Measurements from ENCODE around the gene ZNF101. TPM values are rescaled to one million over a fixed set of nuclear protein-coding genes. Genes with fewer than 3 reads are reported as not detected.
A peak's percentile ranks its signal among the peaks of the same experiment; 100 is the strongest.

Gene ZNF101
- total RNA-seq, 3 donors from 2014 or later: 4.8 to 32.8 (median 16.7) TPM

- no peak for TF ChIP-seq CTCF (IDR thresholded peaks at IDR 0.05)
- no peak for TF ChIP-seq POLR2A (IDR thresholded peaks at IDR 0.05)
- TF ChIP-seq POLR2AphosphoS5 (IDR thresholded peaks at IDR 0.05): no peak
- no peak for DNase-seq (ENCODE audit: low spot score in 2 of 2)
- intact Hi-C loops (cut with DNase I; ENCODE audit: low total_unique reads): loop anchor here (10.0 kb wide), 1 partner anchor 1309 kb away; no protein-coding TSS in a partner anchor
Observed at GRCh38 chr19:19624032-19624570, 44.5 kb upstream of the ZNF101 start.

GRCh38 chr19:19626516-19627472 lies 41.8 kb upstream of the ZNF101 start:
- Histone ChIP-seq H3K4me1 (no peaks in the 10 kb centered on the region), H3K27ac (peak overlapping the region; percentile 88), H3K4me3 (peak overlapping the region in 2 of 3 donors; percentile 65 to 82), H3K9me3 (no peaks in the 10 kb centered on the region), H3K27me3 (no peaks in the 10 kb centered on the region), H3K36me3 (no peaks in the 10 kb centered on the region)
- TF ChIP-seq POLR2AphosphoS5 (IDR thresholded peaks at IDR 0.05) (no peak), CTCF (IDR thresholded peaks at IDR 0.05) (no peak), POLR2A (IDR thresholded peaks at IDR 0.05) (no peak)
- intact Hi-C loops (cut with DNase I; ENCODE audit: low total_unique reads): loop anchor here (10.0 kb wide), 1 partner anchor 1312 kb away; no protein-coding TSS in a partner anchor
- DNase-seq (ENCODE audit: low spot score in 2 of 2): no peak

More at GRCh38 chr19:19624032-19624570, 44.5 kb upstream of the ZNF101 start:
- H3K27ac ChIP-seq: no peak overlapping the region
- H3K4me3 ChIP-seq: no peak overlapping the region
- H3K27me3 ChIP-seq: no peaks in the 10 kb centered on the region
- H3K9me3 ChIP-seq: no peaks in the 10 kb centered on the region
- H3K4me1 ChIP-seq: no peaks in the 10 kb centered on the region
- H3K36me3 ChIP-seq: no peaks in the 10 kb centered on the region

GRCh38 chr19:19627621-19628500 lies 40.8 kb upstream of the ZNF101 start, which contains the start of gene LPAR2:
Gene LPAR2 (minus strand): TSS chr19:19628220. CDS start chr19:19627275, 945 bp downstream.
- DNase-seq (ENCODE audit: low spot score in 2 of 2): peak; percentile 50 to 66
- Histone ChIP-seq H3K9me3 (no peaks in the 10 kb centered on the region), H3K27ac (peak within 1 kb of the TSS; percentile 88), H3K36me3 (no peaks in the 10 kb centered on the region), H3K4me3 (peak within 1 kb of the TSS; percentile 38 to 82 (median 65)), H3K4me1 (no peaks in the 10 kb centered on the region), H3K27me3 (no peaks in the 10 kb centered on the region)
- TF ChIP-seq POLR2AphosphoS5 (IDR thresholded peaks at IDR 0.05) (no peak), POLR2A (IDR thresholded peaks at IDR 0.05) (no peak), CTCF (IDR thresholded peaks at IDR 0.05) (no peak)
- intact Hi-C loops (cut with DNase I; ENCODE audit: low total_unique reads): loop anchor here (10.0 kb wide), 1 partner anchor 1313 kb away; no protein-coding TSS in a partner anchor

GRCh38 chr19:19628501-19629134 lies 40.0 kb upstream of the ZNF101 start:
- Histone ChIP-seq H3K27ac (peak overlapping the region; percentile 88), H3K9me3 (no peaks in the 10 kb centered on the region), H3K27me3 (no peaks in the 10 kb centered on the region), H3K36me3 (no peaks in the 10 kb centered on the region), H3K4me3 (peak overlapping the region; percentile 38 to 82 (median 65)), H3K4me1 (no peaks in the 10 kb centered on the region)
- TF ChIP-seq POLR2A (IDR thresholded peaks at IDR 0.05) (no peak), CTCF (IDR thresholded peaks at IDR 0.05) (no peak), POLR2AphosphoS5 (IDR thresholded peaks at IDR 0.05) (no peak)
- DNase-seq (ENCODE audit: low spot score in 2 of 2): peak; percentile 52 to 69
- intact Hi-C loops (cut with DNase I; ENCODE audit: low total_unique reads): loop anchor here (10.0 kb wide), 1 partner anchor 1314 kb away; no protein-coding TSS in a partner anchor

Measured in breast epithelium (tissue), 4 donors.